HG03378 (cell line): ENCODE measurements around the gene MEF2D.

Experiments used
- ATAC-seq: cut with Tn5 transposase; IDR thresholded peaks from one replicate; pipeline ENCODE4 v1.9.1; 2021; ENCODE audit warnings: mild to moderate bottlenecking, moderate library complexity; ENCODE audit not compliant: unreplicated experiment

The MEF2D gene

DNA sequence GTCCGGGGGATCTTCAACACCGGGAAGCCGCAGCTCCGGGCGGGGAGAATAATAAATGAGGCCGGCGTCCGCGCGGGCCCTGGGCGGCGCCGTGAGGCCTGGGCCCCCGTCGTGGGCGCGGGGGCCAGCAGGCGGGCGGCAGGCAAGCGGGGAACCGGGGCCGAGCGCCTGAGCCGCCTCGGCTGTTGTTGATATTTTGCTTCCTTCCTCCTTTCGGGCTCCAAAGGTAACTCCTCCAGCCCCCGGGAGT is at the start of gene MEF2D:
MEF2D (minus strand) TSS at position 233 of the 250 bp plus-strand sequence. CDS start 17,483 bp downstream, outside the sequence.
- no peak for ATAC-seq

DNA sequence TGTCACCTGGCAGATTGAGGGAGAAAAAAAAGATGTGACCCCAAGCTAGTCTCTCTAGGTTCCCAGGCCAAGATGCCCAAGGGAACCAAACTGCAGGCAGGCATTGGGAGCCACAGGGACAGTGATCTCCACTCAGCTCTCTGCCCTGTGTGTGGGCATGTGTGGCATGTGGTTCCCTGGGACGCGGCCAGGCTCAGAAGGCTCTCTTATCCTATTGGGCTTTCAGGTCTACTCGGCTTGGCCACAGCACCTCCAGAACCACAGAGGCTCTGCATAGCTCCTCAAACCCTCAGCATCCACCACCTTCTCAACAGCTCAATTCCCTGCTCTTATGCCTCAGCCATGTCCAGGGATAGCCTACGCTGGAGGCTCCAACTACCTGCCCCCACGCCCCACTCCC is 49.8 kb upstream of the MEF2D start:
- ATAC-seq: no peak

DNA sequence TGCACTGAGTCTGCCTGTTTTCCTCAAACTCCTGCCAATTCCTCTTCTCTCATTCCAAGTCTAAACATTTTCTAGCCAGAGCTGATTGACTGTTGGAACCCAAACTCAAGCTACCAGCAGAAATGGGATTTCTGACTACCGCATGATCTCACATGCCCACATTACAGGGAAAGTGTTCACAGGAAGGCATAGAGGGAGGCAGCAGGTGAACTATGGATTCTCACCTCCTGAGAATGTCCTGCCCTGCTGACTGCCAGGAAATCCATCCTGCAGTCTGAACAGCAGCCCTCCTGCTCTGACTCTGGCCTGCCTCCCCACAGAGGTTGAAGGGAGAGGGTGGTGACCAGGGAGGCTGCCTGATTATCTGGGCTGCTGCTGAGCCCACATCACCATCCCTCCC is 49.3 kb upstream of the MEF2D start:
- ATAC-seq: no peak

DNA sequence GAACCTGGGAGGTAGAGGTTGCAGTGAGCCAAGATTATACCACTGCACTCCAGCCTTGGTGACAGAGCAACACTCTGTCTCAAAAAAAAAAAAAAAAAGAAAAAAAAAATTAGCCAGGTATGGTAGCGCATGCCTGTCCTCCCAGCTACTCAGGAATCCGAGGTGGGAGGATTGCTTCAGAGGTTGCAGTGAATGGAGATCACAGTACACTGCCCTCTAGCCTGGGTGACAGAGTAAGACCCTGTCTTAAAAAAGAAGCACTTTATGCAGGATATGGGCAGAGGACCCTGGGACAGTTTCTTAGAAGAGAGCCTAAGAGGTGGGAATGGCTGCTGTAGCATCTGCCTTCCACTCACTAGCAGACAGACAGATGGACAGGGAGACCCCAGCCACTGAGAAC is 48.8 kb upstream of the MEF2D start:
- ATAC-seq: no peak

DNA sequence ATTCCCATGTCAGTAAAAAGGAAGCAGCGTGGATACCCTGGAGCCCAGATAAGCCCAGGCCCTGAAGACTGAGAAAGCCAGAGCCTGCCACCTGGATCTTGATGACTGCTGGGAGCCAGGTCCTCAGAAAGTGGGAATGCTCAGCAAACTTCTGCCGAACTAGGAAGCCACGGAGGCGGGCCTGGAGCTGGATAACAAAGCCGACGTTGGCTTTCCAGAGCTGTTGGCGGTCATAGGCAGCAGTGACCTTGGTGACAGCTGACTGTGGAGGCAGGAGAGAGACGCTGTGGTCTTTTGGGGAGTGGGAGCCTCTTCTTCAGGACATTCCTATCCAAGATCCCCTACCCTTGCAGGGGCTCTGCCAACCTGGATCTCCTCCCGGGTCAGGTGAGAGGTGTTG is 47.4 kb upstream of the MEF2D start:
- no peak for ATAC-seq

DNA sequence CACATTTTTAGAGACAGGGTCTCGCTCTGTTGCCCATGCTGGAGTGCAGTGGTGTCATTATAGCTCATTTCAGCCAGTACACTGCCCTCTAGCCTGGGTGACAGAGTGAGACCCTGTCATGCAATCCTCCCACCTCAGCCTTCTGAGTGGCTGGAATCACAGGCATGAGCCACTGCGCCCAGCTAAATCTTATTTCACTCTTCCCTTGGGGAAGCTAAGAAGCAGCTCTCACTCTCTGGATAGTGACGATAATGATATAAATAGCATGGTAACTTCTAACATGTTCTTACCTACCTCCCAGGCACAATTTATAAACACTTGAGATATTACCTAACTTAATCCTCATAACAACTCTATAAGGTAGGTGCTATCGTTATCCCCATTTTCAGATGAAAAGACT is 46.9 kb upstream of the MEF2D start:
- ATAC-seq: no peak

DNA sequence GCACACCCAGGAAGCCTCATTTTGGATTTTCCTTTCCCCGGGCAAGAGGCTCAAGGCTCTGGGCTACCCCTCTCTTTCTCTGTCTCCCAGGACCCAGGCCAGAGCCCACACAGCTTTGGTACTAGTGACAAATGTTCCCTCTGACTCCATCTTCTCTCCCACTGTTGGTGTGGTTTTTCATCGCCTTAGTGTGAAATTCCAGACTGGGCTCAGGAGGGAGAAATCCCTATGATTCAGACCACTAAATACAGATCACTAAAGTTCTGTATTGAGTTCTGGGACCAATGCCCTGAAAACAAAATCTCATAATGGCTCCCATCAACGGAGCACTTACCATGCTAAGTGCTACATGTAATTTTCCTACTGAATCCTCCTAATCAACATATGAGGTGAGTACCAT is 45.7 kb upstream of the MEF2D start:
- ATAC-seq: no peak

DNA sequence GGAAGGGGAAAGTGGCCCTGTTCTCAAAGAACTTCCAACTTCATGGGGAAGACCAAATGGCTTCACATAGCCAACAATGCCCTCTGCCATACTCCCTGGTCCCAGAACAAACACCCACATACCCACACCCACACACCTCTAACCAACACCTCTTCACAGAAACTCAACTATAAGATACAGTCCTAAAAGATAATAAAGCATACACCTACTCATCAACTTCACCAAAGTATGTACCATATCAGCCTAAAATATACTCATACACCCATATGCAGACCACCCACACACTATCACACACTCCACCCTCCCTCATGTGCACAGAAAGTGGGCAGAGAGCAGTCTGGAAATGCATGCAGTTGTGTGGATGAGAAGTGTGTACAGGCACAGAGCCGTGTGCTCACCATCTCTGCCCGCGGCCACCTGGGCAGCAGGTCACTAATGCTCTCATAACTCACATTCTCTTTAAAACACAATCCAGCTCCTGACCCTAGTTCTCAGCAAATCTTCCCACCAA is 44.1 kb upstream of the MEF2D start:
- no peak for ATAC-seq

DNA sequence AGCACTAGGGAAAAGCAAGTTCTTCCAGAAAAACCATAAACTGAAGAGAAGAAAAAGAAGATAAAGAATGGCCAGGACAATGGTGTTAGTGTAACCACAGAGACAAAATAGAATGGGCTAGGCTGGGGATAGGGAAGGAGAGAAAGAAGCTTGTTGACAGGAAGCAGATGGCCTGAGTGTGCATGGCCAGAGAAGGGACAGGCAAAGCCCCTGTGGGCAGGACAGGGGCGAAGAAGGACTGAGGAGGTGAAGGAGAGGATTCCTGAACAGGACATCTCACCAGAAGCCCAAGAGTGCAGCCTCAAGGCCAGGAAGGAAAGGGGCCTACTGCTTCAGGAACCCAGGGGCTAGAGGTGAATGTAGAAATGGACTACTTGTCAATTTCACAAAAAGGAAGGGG is 42.5 kb upstream of the MEF2D start:
- no peak for ATAC-seq

DNA sequence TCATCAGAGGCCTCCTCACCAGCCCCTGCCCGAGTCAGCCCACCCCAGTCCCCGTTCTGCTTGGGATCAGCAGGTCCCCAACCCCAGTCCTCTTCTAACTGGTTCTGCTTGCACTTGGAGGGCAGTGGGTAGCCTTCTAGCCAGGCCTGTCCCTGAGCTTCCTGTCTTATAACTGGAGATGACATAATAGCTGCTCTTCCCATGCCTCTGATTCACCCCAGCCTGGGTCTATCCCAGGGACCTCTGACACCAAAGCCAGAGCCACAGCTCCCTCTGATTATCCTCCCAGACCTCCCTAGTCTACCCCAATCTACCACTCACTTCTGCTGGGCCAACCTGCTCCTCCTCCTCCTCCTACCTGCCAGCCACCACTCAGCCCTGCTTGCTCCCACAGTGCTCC is 40.4 kb upstream of the MEF2D start:
- no peak for ATAC-seq

DNA sequence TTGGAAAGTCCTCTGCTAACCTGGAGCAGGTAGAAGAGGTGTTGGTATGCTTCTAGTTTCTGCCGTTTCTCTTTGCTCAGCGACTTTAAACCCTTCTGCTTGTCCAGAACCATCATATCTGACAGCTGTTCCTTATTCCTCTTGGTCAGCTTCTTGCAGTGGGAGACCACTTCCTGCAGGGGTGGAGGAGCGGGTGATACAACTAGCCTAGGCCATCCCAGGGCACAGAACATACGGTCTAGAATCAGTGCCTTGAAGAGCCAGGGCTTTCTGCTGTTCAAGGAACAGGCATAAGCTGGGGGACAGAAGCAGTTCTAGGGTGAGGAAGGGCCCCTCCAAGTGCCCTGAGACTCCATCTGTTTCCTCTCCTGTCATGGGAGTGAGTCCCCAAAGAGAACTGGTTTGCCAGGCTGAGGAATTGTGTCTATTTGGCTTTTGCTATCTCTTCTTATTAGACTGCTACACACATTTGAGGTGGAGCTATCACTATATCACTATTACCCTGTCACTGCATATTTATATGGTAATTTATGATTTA is 39.3 kb upstream of the MEF2D start:
- ATAC-seq: no peak

DNA sequence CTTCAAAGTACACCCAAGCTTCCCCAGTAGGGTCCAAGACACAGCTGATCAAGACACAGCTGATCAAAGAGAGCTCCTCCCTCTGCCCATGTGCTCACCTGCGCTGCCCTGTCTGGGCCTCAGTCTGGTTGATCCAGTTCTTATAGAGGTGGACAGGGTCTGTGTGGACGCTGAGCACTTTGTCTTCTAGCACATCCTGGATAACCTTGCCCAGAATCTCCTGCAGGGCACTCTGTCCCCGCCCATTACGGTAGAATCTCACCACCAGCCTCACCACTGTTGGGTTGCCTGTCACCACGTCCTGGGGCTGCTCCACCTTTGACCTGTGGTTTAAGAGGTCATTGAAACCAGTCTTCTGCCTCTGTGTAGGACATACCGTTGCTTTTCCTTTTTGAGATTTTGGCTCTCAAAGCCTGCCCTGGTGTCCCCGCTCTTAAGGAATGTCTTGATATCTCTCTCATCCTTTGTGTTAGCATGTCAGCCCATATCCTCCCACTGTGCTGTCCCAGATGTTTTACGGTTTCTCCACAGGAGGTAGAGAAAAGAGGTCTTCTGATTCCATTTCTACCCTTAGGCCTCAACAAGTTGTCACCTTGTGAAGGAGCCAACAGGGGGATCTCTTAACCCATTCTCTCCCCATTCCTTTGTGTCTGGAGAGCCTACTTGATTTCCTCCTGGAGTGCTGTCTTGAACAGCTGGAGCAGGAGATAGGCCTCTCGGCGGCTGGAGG is 38.3 kb upstream of the MEF2D start:
- ATAC-seq: no peak

DNA sequence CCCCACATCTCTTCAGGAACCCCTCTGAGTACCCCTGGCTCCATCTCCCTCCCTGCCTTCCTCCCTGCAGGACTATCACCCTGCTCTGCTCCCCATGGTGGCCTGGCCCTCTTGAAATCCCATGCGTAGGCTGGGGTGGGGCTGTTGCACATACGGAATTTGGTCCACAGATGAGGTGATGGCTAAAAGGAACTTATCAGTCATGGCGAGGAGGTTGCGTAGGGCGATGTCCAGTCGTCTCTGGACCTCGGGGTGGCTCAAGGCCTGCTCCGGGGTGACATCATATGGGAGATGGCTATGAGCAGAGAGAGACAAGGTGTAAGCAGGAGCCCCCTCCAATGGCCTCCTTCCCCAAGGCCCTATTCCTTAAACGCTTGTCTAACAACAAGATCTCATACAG is 36.5 kb upstream of the MEF2D start:
- no peak for ATAC-seq

DNA sequence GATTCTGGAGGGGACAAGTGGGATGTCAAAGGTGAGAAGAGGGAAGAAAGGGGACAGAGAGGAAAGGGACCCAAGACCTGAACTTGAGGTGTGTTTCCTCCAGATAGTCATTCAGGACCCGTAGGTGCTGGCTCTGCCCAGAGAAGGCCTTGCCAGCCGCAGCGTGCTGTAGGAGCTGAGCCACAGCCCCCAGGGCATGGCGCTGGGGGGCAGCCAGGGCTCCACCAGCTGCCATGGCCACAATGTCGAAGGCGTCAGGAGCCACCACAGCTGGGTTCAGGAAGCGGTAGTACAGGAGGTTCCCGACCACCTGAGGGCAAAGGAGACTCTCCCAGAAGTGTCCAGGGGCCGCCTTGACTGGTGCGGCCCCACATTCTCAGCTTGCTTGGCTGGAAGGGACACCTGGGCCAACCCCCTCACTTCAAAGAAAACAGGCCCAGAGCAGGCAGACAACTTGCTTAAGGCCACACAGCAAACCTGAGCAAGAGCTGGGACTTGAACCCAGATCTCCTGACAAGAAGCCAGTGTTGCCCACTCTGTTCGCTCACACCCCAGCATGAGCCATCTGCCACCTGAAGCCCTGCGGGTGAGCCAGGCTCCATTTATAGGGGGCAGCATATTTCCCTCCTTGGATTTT is 34.0 kb upstream of the MEF2D start:
- ATAC-seq: no peak

DNA sequence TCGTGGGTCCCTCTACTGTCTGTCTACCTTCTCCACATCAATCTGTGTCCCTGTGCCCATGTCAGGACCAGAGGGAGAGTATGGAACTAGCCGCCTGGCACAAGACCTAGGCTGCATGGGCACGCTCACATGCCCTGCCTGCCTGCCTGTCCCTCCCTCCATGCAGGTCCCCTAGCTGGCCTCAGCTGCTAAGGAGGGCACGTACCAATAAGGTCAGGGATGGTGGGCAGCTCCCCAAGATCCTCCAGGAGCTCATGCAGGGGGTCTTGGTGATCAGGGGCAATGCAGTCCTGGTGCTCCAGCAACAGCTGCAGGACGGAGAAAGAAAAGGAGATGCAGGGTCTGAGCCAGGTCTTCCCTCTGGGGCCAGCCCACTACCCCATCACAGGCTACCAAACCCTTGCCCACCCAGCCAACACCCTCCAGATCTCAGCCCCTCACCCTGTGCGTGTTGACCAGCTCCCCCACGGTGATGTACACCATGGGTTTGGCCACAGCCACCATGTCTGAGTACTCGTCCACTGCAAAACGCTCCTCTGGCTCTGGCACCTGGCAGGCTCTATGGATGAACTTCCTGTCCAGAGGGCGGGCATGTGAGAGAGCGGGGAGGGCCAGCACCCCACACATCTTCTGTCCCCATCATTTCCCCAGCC is 33.1 kb upstream of the MEF2D start:
- no peak for ATAC-seq

DNA sequence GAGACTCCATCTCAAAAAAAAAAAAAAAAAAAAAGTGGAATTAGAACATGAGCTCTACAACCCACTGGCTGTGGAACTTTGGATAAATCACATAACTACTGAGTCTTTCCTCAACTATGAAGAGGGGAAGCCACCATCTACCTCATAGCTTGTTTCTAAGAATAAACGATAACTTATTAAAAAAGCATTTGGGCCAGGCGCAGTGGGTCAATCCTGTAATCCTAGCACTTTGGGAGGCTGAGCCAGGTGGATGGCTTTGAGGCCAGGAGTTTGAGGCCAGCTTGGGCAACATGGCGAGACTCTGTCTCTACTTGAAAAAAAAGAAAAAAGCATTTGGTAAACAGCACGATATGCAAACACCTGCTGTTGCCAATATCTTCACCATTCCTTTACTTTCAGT is 31.8 kb upstream of the MEF2D start:
- no peak for ATAC-seq

DNA sequence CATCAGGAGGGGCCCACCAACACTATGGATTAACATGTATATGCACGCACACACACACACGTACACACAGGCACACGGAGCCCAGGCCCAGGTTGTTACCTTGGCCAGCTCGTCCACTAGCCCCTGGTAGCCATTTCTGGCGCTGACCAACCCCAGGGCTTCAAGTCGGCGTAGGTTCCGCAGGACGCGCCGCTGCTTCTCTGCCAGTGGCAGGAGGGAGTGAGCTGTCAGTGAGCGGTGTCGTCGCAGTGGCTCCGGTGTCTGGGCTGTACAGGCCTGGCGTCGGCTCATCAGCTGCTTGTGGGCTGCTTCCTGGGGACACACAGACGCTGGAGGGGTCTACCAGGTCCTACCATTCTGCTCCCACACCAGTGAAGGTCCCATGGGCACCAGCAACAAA is 29.4 kb upstream of the MEF2D start:
- ATAC-seq: no peak

DNA sequence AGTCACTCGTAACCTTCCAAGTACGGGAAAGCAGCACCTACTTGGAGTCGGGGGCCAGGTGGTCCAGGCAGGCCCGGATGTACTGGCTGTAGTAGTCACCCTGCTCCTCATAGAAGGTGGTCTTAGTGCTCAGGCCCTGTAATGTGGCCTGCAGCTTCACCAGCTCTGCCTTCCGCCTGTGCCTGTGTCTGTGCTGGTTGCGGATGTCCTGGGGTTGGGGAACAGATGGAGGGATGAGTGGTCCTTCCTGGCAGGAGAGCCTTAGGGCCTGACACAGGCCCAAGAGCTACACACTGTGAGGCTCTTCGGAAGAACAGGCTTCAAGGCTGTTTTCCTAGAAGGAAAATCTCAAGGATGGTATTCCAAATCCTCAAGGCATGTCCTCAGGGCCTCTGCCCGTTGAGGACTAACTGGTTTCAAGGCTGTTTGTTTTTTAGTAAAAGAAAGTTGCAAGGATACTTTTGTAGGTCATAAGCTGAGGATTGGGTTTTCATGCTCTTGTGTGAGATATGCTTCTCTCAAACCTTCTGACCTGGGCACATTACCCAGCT is 28.4 kb upstream of the MEF2D start:
- no peak for ATAC-seq

DNA sequence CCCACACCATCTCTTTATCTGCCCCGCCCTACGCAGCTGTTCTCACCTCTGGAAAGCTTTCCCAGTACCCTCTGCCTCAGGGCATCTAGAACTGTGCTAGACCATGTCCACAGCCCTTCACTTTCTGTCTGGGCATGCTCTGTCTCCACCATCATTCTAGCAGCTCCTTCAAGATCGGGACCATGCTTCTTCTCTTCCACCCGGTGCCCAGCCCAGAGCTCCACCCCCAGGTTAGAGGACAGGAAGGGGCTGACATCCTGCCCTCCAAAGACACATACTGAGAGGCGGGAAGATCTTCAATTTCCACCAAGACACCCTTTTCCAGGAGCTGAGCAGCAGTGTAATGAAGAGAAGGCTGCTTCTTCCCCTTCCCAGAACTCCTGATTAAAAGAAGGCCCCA is 27.7 kb upstream of the MEF2D start:
- ATAC-seq: no peak

DNA sequence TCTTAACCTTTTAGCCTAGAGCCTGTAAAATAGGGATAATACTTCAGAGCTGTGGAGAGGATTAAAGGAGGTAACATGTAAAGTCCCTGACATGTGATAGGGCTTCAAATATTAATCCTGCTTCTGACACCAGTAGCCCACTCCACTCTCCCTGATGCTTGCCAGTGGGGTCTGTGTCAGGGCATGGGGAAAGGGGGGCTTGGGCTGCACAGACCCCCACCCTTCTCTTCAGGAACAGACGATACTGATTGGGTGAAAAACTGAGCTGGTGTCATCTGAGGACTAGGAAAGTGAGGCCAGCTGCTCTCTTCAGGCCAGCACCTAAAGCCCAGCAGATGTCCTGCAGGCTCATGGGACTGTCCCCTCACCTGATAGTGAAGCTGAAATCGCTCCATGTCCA is 27.0 kb upstream of the MEF2D start:
- no peak for ATAC-seq

DNA sequence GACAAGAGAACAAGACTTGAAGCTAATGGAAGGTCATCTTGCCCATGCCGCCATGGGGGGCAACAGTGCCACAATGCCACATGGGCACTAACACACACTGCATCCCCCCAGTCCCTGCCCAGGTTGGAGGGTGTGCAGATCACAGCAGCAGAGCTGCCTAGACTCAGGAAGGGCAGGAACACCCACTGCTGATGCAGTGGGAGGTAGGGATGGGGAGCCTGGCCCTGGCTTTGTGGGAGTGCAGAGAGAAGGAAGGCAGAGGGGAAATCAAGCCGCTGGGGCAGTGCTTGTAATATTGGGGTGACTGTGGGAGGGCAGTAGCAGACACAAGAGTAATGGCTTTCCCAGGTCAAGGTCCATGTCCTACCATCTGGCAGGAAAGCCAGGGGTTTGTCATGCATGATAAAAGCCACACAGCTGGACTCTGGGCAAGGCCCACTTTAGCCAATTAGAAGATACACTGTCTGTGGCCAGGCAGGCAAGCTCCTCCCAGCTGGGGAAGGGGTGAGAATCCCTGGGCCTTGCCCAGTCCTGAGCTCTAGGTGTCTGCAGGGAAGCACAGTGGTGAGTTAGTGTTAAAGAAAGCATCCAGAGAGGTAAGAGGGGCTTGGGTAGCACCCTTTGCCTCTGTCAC is 25.4 kb upstream of the MEF2D start:
- no peak for ATAC-seq
